ENCODE results near the gene IGHMBP2. TPM values are rescaled to one million over a fixed set of nuclear protein-coding genes. Genes with fewer than 3 reads are reported as not detected.

The IGHMBP2 gene
- polyA plus RNA-seq, 1 donor from 2014 or later: 9.5 TPM

- no peaks in the 10 kb centered on the region for H3F3A ChIP-seq (ENCODE audit: insufficient read depth, low read length, poor library complexity, severe bottlenecking)
- H3K79me2 ChIP-seq (replicated peaks; ENCODE audit: insufficient read depth, low read length): no peaks in the 10 kb centered on the region
- no peak overlapping the region for H2AFZ ChIP-seq (ENCODE audit: low read depth, low read length)
Measured at GRCh38 chr11:68955607-68955958, 51.9 kb downstream of the IGHMBP2 start.

GRCh38 chr11:68956142-68956541 lies 52.5 kb downstream of the IGHMBP2 start:
- H3K36me3 ChIP-seq (ENCODE audit: insufficient read depth, low read length): no peaks in the 10 kb centered on the region
- no peaks in the 10 kb centered on the region for H3K9me3 ChIP-seq (ENCODE audit: low read length)
- no peak overlapping the region for H3K4me3 ChIP-seq (ENCODE audit: low read length)
- H3K4me2 ChIP-seq (ENCODE audit: low read length): no peak overlapping the region
- H2AFZ ChIP-seq (ENCODE audit: low read depth, low read length): no peak overlapping the region
- H3K27me3 ChIP-seq (ENCODE audit: insufficient read depth, low read depth, low read length): no peaks in the 10 kb centered on the region
- no peak overlapping the region for H3K9ac ChIP-seq (ENCODE audit: low read length)
- TF ChIP-seq TAF1 (IDR thresholded peaks at IDR 0.05; ENCODE audit: low read depth) (no peak), SMC3 (conservative IDR thresholded peaks at IDR 0.05; ENCODE audit: poor library complexity) (no peak)
- no peak overlapping the region for H3K27ac ChIP-seq (ENCODE audit: low read length)
- no peaks in the 10 kb centered on the region for H3K79me2 ChIP-seq (replicated peaks; ENCODE audit: insufficient read depth, low read length)
- no peaks in the 10 kb centered on the region for H3K9me2 ChIP-seq (ENCODE audit: insufficient read depth, low read length)
- H4K20me1 ChIP-seq (ENCODE audit: insufficient read depth): no peaks in the 10 kb centered on the region
- H3F3A ChIP-seq (ENCODE audit: insufficient read depth, low read length, poor library complexity, severe bottlenecking): no peaks in the 10 kb centered on the region

More at GRCh38 chr11:68955607-68955958, 51.9 kb downstream of the IGHMBP2 start:
- Histone ChIP-seq H4K20me1 (ENCODE audit: insufficient read depth) (no peaks in the 10 kb centered on the region), H3K27ac (ENCODE audit: low read length) (no peak overlapping the region), H3K27me3 (ENCODE audit: insufficient read depth, low read depth, low read length) (no peaks in the 10 kb centered on the region), H3K4me3 (ENCODE audit: low read length) (no peak overlapping the region), H3K9me2 (ENCODE audit: insufficient read depth, low read length) (no peaks in the 10 kb centered on the region), H3K4me2 (ENCODE audit: low read length) (no peak overlapping the region), H3K9ac (ENCODE audit: low read length) (no peak overlapping the region), H3K36me3 (ENCODE audit: insufficient read depth, low read length) (no peaks in the 10 kb centered on the region), H3K9me3 (ENCODE audit: low read length) (no peaks in the 10 kb centered on the region)
- no peak for TF ChIP-seq CTCF (IDR thresholded peaks at IDR 0.05; ENCODE audit: poor library complexity, severe bottlenecking)
- no peak for TF ChIP-seq REST (IDR thresholded peaks at IDR 0.05; ENCODE audit: borderline replicate concordance)
- TF ChIP-seq POLR2AphosphoS5 (IDR thresholded peaks at IDR 0.05): no peak
- no peak for TF ChIP-seq EP300 (conservative IDR thresholded peaks at IDR 0.05; ENCODE audit: poor library complexity, severe bottlenecking)
- no peak for TF ChIP-seq EZH2 (IDR thresholded peaks at IDR 0.05; ENCODE audit: borderline replicate concordance, insufficient read depth, low read length, poor library complexity, severe bottlenecking)

GRCh38 chr11:68956547-68957254 lies 53.0 kb downstream of the IGHMBP2 start:
- H3K9ac ChIP-seq (ENCODE audit: low read length): no peak overlapping the region
- no peaks in the 10 kb centered on the region for H3K9me2 ChIP-seq (ENCODE audit: insufficient read depth, low read length)
- no peaks in the 10 kb centered on the region for H4K20me1 ChIP-seq (ENCODE audit: insufficient read depth)
- H3K36me3 ChIP-seq (ENCODE audit: insufficient read depth, low read length): no peaks in the 10 kb centered on the region
- no peak overlapping the region for H3K4me2 ChIP-seq (ENCODE audit: low read length)
- H3K27ac ChIP-seq (ENCODE audit: low read length): no peak overlapping the region
- H2AFZ ChIP-seq (ENCODE audit: low read depth, low read length): no peak overlapping the region
- H3K4me3 ChIP-seq (ENCODE audit: low read length): no peak overlapping the region
- no peaks in the 10 kb centered on the region for H3F3A ChIP-seq (ENCODE audit: insufficient read depth, low read length, poor library complexity, severe bottlenecking)
- no peak for TF ChIP-seq EP300 (conservative IDR thresholded peaks at IDR 0.05; ENCODE audit: poor library complexity, severe bottlenecking)
- TF ChIP-seq RAD21 (conservative IDR thresholded peaks at IDR 0.05): no peak
- TF ChIP-seq EZH2 (IDR thresholded peaks at IDR 0.05; ENCODE audit: borderline replicate concordance, insufficient read depth, low read length, poor library complexity, severe bottlenecking): no peak
- TF ChIP-seq TAF1 (IDR thresholded peaks at IDR 0.05; ENCODE audit: low read depth): no peak
- TF ChIP-seq REST (IDR thresholded peaks at IDR 0.05; ENCODE audit: borderline replicate concordance): no peak
- TF ChIP-seq MXI1 (conservative IDR thresholded peaks at IDR 0.05; ENCODE audit: poor library complexity, severe bottlenecking): no peak
- TF ChIP-seq CTCF (IDR thresholded peaks at IDR 0.05; ENCODE audit: poor library complexity, severe bottlenecking): no peak
- TF ChIP-seq POLR2AphosphoS5 (IDR thresholded peaks at IDR 0.05): no peak
- no peak for TF ChIP-seq SMC3 (conservative IDR thresholded peaks at IDR 0.05; ENCODE audit: poor library complexity)
- no peaks in the 10 kb centered on the region for H3K27me3 ChIP-seq (ENCODE audit: insufficient read depth, low read depth, low read length)
- no peaks in the 10 kb centered on the region for H3K9me3 ChIP-seq (ENCODE audit: low read length)
- no peaks in the 10 kb centered on the region for H3K79me2 ChIP-seq (replicated peaks; ENCODE audit: insufficient read depth, low read length)

Data from neural cell (in vitro differentiated cells).